Measurements from ENCODE around the gene HMCN2.
"Not testable (repeated sequence)": the region's sequence is repeated elsewhere in the genome, so short reads cannot be mapped to it uniquely, and the experiment has no call there.

The HMCN2 gene

DNA sequence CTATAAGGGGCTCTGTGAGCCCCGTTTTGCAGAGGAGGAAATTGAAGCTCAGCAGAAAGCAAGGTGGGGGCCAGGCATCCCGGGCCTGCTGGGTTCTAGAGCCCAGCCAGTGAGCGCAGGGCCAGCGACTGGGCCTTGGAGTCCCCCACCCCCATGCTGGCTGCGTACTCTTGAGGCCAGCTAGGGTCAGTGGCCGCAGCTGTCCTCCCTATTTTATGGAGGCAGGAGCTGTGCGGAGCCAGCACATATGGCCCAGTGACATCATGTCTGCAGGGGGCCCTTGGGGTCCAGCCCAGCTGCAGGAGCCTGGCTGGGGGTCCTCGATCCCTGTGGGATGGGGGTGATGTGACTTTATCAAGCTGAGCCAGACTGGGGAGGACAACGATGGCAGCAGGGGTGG is 71.3 kb downstream of the HMCN2 start:
- DNase-seq (ENCODE audit: low read depth, low spot score): no peak
- no peak overlapping the region for H3K4me3 ChIP-seq (ENCODE audit: low read length)

DNA sequence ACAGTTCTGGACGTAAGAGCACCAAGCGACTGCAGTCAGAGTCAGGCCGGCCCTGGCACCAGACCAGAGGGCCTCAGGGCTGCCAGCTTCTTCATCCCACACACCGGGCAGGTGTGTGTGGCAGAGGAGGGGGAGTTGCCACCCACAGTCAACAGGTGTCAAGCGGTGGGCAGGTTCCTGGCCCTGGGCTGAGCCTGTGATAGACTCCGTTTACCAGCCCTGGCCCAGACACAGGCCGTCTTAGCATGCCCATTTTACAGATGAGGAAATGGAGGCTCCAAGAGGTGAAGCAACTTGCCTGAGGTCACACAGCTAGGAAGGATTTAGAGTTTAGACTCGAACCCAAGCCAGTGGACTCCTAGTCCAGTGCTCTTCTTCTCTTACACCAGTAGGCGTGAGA is 71.8 kb downstream of the HMCN2 start:
- no peak for DNase-seq (ENCODE audit: low read depth, low spot score)
- H3K4me3 ChIP-seq (ENCODE audit: low read length): no peak overlapping the region

DNA sequence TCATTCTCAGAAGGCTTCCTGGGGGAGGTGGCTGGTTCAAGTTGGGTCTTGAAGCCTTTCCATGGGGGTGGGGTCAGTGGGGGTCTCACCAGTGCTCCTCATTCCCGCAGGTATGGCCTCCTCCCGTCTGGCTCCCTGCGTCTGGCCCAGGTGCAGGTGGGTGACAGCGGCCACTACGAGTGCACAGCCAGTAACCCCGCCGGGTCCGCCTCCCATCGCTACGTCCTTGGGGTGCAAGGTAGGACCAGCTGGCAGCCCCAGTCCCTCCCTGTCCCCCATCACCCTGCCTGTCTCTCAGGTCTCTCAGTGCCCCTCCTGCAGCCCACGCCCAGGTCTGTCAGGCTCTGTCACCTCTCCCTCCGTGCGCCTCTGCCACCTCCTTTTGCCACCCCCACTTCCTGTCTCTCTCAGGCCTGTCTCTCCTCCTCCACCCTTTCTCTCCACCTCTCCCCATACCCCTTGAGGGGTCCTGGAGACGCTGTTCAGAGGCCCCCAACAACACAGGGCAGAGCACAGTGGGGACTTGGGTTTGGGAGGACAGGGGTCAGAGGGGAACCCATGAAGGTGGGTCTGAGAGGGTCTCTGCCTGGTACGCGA is 72.3 kb downstream of the HMCN2 start:
- DNase-seq (ENCODE audit: low read depth, low spot score): no peak

DNA sequence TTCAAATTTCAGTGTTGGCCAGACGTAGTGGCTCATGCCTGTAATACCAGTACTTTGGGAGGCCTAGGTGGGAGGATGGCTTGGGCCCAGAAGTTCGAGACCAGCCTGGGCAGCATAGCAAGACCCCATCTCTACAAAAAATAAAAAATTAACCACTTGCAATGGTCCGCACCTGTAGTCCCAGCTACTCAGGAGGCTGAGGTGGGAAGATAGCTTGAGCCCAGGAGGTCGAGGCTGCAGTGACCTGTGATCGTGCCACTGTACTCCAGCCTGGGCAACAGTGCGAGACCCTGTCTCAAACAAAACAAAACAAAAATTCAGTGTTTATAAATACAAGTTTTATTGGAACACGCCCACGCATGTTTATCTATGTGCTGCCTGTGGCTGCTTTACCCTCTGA is 73.3 kb downstream of the HMCN2 start:
- DNase-seq (ENCODE audit: low read depth, low spot score): not testable (repeated sequence)

More for the DNA sequence above, 72.3 kb downstream of the HMCN2 start:
- no peak overlapping the region for H3K4me3 ChIP-seq (ENCODE audit: low read length)

DNA sequence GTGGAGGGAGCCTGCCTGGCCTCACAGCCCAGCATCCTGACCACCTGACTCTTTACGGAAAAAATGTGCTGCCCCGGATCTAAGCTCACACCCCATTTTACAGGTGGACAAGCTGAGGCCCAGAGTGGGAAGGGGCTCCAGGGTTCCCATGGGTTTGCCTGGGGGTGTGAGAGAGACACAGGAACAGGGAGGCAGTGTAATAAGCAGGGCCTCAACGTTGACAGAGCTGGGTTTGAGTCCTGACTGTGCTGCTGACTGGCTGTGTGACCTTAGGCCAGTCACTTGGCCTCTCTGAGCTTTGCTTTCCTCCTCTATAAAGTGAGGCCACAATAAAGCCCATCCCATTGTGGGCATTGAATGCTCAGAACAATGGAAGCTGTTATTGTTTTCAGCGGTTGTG is 73.7 kb downstream of the HMCN2 start:
- DNase-seq (ENCODE audit: low read depth, low spot score): no peak
- H3K4me3 ChIP-seq (ENCODE audit: low read length): no peak overlapping the region

More for the DNA sequence above, 73.3 kb downstream of the HMCN2 start:
- H3K4me3 ChIP-seq (ENCODE audit: low read length): not testable (repeated sequence)

DNA sequence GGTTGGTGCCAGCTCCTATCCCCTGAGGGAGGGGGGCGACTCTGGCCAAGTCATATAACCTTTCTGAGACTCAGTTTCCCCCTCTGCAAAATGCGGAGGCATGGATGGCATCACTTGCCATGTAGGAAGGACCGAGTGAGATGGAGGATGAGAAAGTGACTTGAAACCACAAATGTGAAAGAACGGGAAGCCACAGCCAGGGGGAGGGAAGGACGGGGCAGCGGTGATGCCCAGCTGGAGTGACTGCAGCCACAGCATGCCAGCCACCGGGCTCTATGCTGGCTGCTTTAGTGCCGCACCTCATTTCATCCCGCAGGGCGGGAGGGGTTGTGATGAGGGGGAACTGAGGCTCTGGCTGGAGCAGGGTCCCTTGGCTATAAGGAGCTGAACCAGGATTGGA is 74.5 kb downstream of the HMCN2 start:
- no peak overlapping the region for H3K4me3 ChIP-seq (ENCODE audit: low read length)
- DNase-seq (ENCODE audit: low read depth, low spot score): no peak

DNA sequence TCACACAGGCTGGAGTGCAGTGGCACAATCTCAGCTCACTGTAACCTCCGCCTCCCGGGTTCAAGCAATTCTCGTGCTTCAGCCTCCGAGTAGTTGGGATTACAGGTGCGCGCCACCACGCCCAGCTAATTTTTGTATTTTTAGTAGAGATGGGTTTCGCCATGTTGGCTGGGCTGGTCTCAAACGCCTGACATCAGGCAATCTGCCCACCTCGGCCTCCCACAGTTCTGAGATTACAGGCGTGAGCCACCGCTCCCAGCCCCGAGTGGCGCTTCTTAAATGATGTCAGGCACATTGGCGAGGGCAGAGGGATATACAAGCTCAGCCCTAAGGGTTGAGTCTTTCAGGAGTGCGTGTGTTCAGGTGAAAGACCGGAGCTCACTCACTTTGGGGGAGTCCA is 75.0 kb downstream of the HMCN2 start:
- H3K4me3 ChIP-seq (ENCODE audit: low read length); DNase-seq (ENCODE audit: low read depth, low spot score): not testable (repeated sequence)

DNA sequence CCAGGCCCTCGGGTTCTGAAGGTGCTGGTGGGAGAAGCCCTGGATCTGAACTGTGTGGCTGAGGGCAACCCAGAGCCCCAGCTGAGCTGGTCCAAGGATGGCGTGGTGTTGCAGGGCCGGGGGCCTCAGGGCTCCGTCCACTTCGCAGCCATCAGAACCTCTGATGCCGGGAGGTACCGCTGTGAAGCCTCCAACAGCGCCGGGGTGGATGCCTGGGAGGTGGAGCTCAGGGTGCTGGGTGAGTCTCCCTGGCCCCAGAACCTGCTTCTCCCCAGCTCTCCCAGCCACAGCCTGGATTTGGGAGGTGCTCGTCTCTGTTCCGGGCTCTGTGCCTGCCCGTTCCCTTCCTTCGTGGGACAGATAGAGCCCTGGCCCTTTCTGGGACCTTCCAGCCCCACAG is 75.6 kb downstream of the HMCN2 start:
- H3K4me3 ChIP-seq (ENCODE audit: low read length): no peak overlapping the region
- no peak for DNase-seq (ENCODE audit: low read depth, low spot score)

DNA sequence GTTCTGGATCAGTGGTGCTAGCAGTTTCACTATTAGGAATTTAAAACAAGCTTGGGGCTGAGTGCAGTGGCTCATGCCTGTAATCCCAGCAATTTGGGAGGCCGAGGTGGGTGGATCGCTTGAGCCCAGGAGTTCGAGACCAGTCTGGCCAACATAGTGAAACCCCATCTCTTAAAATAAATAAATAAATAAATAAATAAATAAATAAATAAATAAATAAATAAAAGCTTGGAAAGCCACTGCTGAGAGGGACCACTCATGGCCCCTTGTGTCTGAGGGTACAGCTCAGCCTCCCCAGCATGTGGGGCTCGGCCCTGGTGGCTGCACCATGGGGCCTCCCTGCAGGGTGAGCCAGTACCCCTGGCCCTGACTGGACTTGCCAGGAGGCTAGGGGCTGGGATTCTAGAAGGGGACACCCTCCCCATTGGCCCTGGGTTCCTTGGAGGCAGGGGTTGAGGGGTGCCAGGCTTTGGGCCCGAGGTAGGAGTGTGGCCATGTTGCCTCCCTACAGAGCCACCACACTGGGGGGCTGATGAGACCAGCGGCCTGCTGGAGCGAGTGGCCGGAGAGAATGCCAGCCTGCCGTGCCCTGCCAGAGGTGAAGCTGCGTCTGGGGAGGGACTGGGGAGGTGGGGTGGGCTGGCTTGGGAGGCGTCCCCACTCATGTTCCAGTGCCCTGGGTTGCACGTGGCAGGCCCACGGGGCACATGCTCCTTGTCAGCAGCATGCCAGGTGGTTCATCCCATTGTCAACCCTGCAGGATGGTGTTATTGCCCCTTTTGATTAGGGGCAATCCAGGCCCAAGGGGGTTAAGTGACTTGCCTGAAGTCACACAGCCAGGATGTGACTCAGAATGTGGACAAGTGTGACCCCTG is 76.5 kb downstream of the HMCN2 start:
- no peak overlapping the region for H3K4me3 ChIP-seq (ENCODE audit: low read length)
- DNase-seq (ENCODE audit: low read depth, low spot score): no peak

DNA sequence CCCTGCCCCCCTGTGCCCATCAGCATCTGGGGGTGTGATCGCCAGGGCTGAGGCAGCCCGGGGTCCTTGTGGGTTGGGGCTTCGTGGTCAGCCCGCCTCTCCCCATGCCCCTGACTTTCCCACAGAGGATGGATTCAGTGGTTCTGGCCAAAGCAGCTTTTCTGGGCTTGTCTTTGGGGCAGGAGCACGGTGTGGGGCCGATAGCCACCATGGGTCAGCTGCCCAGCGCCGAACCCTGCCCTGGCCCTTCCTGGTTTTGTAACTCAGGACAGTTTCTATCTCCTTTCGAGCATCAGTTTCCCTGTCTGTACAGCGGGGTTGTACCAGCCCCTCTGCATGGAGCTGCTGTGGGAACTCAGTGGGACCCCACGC is 77.1 kb downstream of the HMCN2 start:
- no peak for DNase-seq (ENCODE audit: low read depth, low spot score)
- no peak overlapping the region for H3K4me3 ChIP-seq (ENCODE audit: low read length)

DNA sequence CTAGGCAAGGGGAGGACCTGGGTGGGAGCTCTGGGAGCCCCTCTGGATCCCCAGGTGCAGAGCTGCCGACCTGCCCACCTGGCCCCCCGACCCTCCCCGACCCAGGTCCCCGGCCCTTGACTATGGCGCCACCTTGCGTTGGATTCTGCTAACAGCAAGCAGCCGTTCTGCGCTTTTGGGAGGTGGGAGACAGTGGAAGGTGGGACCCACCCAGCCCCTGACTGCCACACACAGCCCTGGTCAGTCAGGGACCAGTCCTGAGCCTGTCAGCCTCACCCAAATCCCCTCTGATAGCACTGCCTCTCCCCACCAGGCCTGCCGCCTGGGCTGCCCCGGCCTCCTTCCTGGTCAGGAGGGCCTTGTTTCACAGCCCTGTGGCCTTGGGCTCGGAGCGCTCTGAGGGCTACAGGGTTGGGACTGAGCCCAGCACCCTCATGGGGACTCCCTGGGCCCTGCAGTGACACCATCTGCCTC is 77.9 kb downstream of the HMCN2 start:
- no peak for DNase-seq (ENCODE audit: low read depth, low spot score)
- H3K4me3 ChIP-seq (ENCODE audit: low read length): no peak overlapping the region

DNA sequence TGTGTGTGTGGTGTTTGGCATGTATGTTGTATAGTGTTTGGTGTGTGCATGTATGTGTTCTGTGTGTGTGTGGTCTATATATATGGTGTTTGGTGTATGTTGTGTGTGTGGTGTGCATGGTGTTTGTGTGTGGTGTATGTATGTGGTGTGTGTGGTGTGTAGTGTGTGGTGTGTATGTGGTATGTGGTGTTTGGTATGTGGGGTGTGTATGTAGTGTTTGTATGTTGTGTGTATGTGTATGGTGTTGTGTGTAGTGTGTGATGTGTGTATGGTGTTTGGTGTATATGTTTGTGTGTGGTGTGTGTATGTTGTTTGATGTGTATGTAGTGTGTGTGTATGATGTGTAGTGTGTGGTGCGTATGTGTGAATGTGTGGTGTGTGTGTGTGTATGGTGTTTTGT is 78.8 kb downstream of the HMCN2 start:
- no peak overlapping the region for H3K4me3 ChIP-seq (ENCODE audit: low read length)
- no peak for DNase-seq (ENCODE audit: low read depth, low spot score)

DNA sequence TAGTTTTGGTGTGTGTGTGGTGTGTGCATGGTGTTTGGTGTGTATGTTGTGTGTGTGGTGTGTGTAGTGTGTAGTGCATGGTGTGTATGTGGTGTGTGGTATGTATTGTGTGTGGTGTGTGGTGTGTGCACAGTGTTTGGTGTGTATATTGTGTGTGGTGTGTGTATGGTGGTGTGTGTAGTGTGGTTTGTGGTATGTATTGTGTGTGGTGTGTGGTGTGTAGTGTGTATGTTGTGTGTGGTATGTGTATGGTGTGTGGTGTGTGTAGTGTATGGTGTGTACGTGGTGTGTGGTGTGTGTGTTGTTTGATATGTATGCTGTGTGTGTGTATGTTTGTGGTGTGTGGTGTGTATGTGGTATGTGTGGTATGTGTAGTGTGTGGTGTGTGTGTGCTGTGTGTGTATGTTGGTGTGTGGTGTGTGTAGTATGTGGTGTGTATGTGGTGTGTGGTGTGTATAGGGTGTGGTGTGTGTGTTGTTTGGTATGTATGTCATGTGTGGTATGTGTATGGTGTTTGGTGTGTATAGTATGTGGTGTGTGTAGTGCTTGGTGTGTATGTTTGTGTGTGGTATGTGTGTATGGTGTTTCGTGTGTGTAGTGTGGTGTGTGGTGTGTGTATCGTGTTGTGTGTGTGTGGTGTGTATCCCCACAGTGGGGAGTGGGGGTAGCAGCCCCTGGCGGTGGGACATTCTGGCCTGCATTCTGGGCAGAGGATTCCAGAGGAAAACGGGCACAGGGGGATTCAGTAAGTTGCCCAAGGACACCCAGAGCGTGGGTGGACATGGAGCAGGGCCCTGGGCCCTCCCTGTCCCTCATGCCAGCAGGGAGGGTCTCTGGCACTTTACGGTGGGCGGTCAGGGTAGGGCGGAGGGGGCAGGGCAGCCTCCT is 79.7 kb downstream of the HMCN2 start:
- DNase-seq (ENCODE audit: low read depth, low spot score): no peak
- H3K4me3 ChIP-seq (ENCODE audit: low read length): no peak overlapping the region

DNA sequence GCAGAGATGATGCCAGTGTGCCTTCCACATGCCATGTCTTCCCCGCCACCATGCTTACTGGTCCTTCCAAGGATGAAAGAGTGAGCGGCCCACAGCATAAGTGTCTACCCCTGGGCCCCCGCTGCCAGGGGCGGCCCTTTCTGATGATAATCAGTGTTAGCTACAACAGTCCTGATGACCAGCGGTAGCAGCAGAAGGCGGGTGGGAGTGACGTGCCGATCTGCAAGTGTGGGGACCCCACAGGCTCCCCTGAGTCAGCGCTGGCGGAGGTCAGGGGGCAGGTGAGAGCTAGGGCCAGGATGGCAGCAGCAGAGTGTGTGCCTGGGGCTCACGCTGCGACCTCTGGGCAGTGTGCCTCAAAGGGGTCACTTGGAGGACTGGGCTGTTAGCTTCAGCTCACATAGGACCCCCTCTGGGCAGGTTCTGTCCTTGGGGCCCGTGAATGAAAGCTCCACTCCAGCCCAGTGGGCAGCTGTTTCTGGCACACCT is 80.4 kb downstream of the HMCN2 start:
- DNase-seq (ENCODE audit: low read depth, low spot score): no peak
- H3K4me3 ChIP-seq (ENCODE audit: low read length): no peak overlapping the region

DNA sequence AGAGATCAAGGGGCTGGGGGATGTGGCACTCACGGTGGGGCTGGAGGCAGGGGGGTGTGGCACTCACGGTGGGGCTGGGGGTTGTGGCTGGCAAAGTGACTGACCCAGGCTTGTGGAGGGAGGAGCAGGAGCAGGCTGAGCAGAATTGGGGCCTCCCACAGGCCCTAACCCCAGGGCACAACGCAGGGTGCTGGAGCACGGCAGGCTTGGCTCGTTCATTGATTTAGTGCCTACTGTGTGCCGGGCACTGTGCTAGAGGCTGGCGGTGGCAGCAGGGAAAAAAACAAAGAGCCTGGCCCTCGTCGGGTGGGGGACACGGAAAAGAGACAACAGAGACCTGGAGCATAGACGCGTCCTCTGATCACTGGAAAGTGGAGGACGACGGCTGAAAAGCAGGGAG is 80.9 kb downstream of the HMCN2 start:
- no peak overlapping the region for H3K4me3 ChIP-seq (ENCODE audit: low read length)

DNA sequence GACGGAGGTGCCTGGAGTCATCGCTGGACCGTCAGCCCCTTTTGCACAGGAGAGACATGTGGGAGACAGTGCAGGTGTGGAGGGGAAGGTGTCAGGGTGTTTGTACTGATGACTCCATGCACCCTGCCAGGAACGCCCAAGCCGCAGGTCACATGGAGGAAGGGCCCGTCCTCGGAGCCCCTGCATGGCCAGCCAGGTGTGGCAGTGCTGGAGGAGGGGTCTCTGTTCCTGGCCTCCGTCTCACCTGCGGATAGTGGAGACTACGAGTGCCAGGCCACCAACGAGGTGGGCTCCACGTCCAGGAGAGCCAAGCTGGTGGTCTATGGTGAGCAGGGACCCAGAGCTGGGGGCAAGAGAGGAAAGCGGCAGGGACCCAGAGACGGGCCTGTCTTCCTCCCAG is 81.5 kb downstream of the HMCN2 start:
- H3K4me3 ChIP-seq (ENCODE audit: low read length): no peak overlapping the region
- no peak for DNase-seq (ENCODE audit: low read depth, low spot score)

More for the DNA sequence above, 80.9 kb downstream of the HMCN2 start:
- DNase-seq (ENCODE audit: low read depth, low spot score): no peak

DNA sequence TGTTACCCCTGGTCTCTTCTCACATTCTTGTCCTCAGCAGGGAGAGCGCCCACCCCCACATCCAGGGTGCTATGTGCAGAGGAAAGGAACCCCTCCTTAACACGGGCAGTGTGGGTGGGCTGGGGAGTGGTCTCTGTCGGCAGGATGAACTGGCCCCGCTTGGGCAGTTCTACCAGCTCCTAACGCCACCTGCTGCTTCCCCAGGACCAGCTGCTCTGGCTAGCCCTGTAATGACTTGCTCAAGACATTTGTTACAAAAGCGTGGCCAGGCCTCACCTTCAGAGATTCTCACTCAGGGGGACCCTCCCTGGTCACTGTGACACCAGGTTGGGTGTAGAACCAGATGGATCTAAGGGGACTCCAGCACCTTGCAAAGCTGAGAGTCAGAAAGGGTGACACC is 82.4 kb downstream of the HMCN2 start:
- DNase-seq (ENCODE audit: low read depth, low spot score): no peak
- H3K4me3 ChIP-seq (ENCODE audit: low read length): no peak overlapping the region

DNA sequence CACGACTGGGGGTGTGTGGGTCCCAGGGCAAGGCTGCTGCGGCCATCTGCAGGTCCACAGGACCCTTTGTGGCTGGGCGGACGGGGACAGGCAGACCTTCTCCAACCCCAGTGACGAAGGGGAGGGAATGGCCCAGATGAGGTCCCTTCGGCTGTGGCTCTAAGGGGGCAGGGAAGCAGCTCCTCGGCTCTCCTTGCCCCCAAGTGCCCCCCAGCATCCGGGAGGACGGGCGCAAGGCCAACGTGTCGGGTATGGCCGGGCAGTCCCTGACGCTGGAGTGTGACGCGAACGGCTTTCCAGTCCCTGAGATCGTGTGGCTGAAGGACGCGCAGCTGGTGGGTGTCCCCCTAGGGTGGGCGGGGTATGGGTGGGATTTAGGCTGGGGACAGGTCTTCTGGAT is 82.8 kb downstream of the HMCN2 start:
- DNase-seq (ENCODE audit: low read depth, low spot score): no peak
- no peak overlapping the region for H3K4me3 ChIP-seq (ENCODE audit: low read length)

DNA sequence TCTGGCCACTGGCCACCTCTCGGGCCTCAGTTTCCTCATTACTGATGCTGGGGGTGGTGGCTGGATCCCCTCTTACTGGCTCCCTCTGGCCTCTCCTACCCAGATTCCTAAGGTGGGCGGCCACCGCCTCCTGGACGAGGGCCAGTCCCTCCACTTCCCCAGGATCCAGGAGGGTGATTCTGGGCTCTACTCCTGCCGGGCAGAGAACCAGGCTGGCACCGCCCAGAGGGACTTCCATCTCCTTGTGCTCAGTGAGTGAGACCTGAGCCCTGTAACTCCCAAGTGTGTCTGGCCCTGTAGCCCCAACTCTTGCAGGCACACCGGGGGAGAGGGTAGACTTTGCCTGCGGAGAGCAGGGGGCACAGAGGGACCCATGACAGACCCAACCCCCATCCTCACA is 83.3 kb downstream of the HMCN2 start:
- no peak for DNase-seq (ENCODE audit: low read depth, low spot score)

DNA sequence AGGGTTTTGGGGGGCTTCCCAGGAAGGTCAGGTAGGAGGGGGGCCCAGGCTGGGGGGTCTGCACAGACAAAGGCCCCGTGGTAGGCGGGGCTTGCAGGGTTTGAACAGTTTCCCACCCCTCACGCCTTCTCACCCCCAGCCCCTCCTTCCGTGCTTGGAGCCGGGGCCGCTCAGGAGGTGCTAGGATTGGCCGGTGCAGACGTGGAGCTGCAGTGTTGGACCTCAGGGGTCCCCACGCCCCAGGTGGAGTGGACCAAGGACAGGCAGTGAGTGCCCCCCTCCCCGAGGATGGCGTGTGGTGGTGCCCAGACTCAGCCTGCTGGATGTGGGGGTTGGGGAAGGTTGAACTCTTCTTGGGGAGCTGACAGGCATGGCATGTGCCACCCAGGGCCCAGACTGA is 83.8 kb downstream of the HMCN2 start:
- no peak for DNase-seq (ENCODE audit: low read depth, low spot score)
- no peak overlapping the region for H3K4me3 ChIP-seq (ENCODE audit: low read length)

More for the DNA sequence above, 83.3 kb downstream of the HMCN2 start:
- no peak overlapping the region for H3K4me3 ChIP-seq (ENCODE audit: low read length)

All from Jurkat, Clone E6-1 (cell line).